Suprapubic skin (tissue), 4 donors: ENCODE results near the gene DERA. TPM values are rescaled to one million over a fixed set of nuclear protein-coding genes. Genes with fewer than 3 reads are reported as not detected.
"Not testable (repeated sequence)": the region's sequence is repeated elsewhere in the genome, so short reads cannot be mapped to it uniquely, and the experiment has no call there.

ENCODE experiments used
- DNase-seq, 2 donors: peaks; one replicate each; pipeline ENCODE4 v3.0.0-alpha.2; 2019; ENCODE audit warnings: low spot score in 2 of 2
- H3K27ac ChIP-seq: fragments of 200-600 bp; sonication (generic); one replicate; pipeline ENCODE4 v1.5.1; 2019
- H3K27me3 ChIP-seq: fragments of 200-600 bp; sonication (generic); one replicate; pipeline ENCODE4 v1.5.1; 2019
- H3K36me3 ChIP-seq: fragments of 200-600 bp; sonication (generic); one replicate; pipeline ENCODE4 v1.5.1; 2019
- H3K4me1 ChIP-seq: fragments of 200-600 bp; sonication (generic); one replicate; pipeline ENCODE4 v1.5.1; 2019
- H3K4me3 ChIP-seq: fragments of 200-600 bp; sonication (generic); one replicate; pipeline ENCODE4 v1.5.1; 2019; ENCODE audit warnings: mild to moderate bottlenecking
- H3K9me3 ChIP-seq: fragments of 200-600 bp; sonication (generic); one replicate; pipeline ENCODE4 v1.5.1; 2019
- CTCF ChIP-seq, 2 donors: fragments of 200-600 bp in 1 of 2; fragments of 450-650 bp in 1 of 2; sonication (generic) in 1 of 2; IDR thresholded peaks; one replicate each; pipeline ENCODE4 v1.5.1; 2016 to 2019; ENCODE audit warnings: antibody characterized with exemption in 2 of 2, mild to moderate bottlenecking in 1 of 2, moderate library complexity in 1 of 2
- EP300 ChIP-seq: sonication (generic); formaldehyde crosslinking; IDR thresholded peaks from one replicate; pipeline ENCODE4 v1.6.1; 2017; ENCODE audit warnings: antibody characterized with exemption
- POLR2A ChIP-seq, 2 donors: fragments of 450-650 bp; IDR thresholded peaks; one replicate each; pipeline ENCODE4 v1.6.1; 2017; ENCODE audit warnings: antibody characterized with exemption in 2 of 2, mild to moderate bottlenecking in 2 of 2, moderate library complexity in 2 of 2
- POLR2AphosphoS5 ChIP-seq, 3 donors: sonication (generic); formaldehyde crosslinking; IDR thresholded peaks; one replicate each; pipeline ENCODE4 v1.6.1; 2017; ENCODE audit warnings: antibody characterized with exemption in 3 of 3
- WGBS: methylation state at CpG from one replicate; pipeline ENCODE4 v1.1.5; 2018; 5-methylcytosine and 5-hydroxymethylcytosine counted together
- total RNA-seq, 4 donors: library from RNA; depleted of rRNA; stranded (reverse); fragments of >200 nt; gene quantifications; one replicate each; pipeline ENCODE4 v1.1.0, GENCODE V29; 2016

The DERA gene
- total RNA-seq, 4 donors from 2014 or later: 32.2 to 39.4 (median 34.2) TPM

GRCh38 chr12:15868186-15868585 is 42.9 kb upstream of the DERA start:
- Histone ChIP-seq H3K4me1 (no peaks in the 10 kb centered on the region), H3K9me3 (no peaks in the 10 kb centered on the region), H3K27me3 (no peaks in the 10 kb centered on the region), H3K36me3 (no peaks in the 10 kb centered on the region), H3K27ac (no peak overlapping the region), H3K4me3 (no peak overlapping the region)
- no peak for TF ChIP-seq EP300
- TF ChIP-seq POLR2A (IDR thresholded peaks at IDR 0.05): no peak
- no peak for TF ChIP-seq POLR2AphosphoS5 (IDR thresholded peaks at IDR 0.05)
- no peak for TF ChIP-seq CTCF (IDR thresholded peaks at IDR 0.05)
- DNase-seq: no peak
- 86% methylated on average over 3 of the region's 3 CpGs for WGBS

- H3K9me3 ChIP-seq: no peaks in the 10 kb centered on the region
- H3K4me1 ChIP-seq: no peaks in the 10 kb centered on the region
- H3K4me3 ChIP-seq: no peak overlapping the region
- no peaks in the 10 kb centered on the region for H3K36me3 ChIP-seq
- TF ChIP-seq POLR2AphosphoS5 (IDR thresholded peaks at IDR 0.05) (no peak), POLR2A (IDR thresholded peaks at IDR 0.05) (no peak), CTCF (IDR thresholded peaks at IDR 0.05) (no peak), EP300 (no peak)
- 97% methylated on average over 4 of the region's 4 CpGs for WGBS
- no peak overlapping the region for H3K27ac ChIP-seq
- H3K27me3 ChIP-seq: no peaks in the 10 kb centered on the region
- no peak for DNase-seq
Observed at GRCh38 chr12:15873556-15873955, 37.6 kb upstream of the DERA start.

- H3K27me3 ChIP-seq, H3K36me3 ChIP-seq, H3K27ac ChIP-seq, H3K4me3 ChIP-seq, DNase-seq, H3K4me1 ChIP-seq, H3K9me3 ChIP-seq: not testable (repeated sequence)
- WGBS: no CpG with 5 or more reads among the region's 20 CpGs
Observed at GRCh38 chr12:15874556-15875145, 36.5 kb upstream of the DERA start.

GRCh38 chr12:15875863-15876262 is 35.3 kb upstream of the DERA start:
- Histone ChIP-seq H3K27me3 (no peaks in the 10 kb centered on the region), H3K4me3 (no peak overlapping the region), H3K36me3 (no peaks in the 10 kb centered on the region), H3K4me1 (no peaks in the 10 kb centered on the region), H3K27ac (no peak overlapping the region), H3K9me3 (no peaks in the 10 kb centered on the region)
- DNase-seq: no peak
- TF ChIP-seq POLR2A (IDR thresholded peaks at IDR 0.05): no peak
- no peak for TF ChIP-seq POLR2AphosphoS5 (IDR thresholded peaks at IDR 0.05)
- no peak for TF ChIP-seq EP300
- no peak for TF ChIP-seq CTCF (IDR thresholded peaks at IDR 0.05)
- WGBS: 100% methylated on average over 1 of the region's 1 CpG

- Histone ChIP-seq H3K36me3 (no peaks in the 10 kb centered on the region), H3K4me1 (peaks cover 17% of the 10 kb centered on the region), H3K27me3 (no peaks in the 10 kb centered on the region), H3K27ac (no peak overlapping the region), H3K4me3 (no peak overlapping the region), H3K9me3 (no peaks in the 10 kb centered on the region)
- DNase-seq: no peak
- TF ChIP-seq POLR2A (IDR thresholded peaks at IDR 0.05) (no peak), EP300 (no peak), CTCF (IDR thresholded peaks at IDR 0.05) (no peak), POLR2AphosphoS5 (IDR thresholded peaks at IDR 0.05) (no peak)
- 87% methylated on average over 3 of the region's 3 CpGs for WGBS
Observed at GRCh38 chr12:15879413-15879812, 31.7 kb upstream of the DERA start.

- no peak overlapping the region for H3K27ac ChIP-seq
- TF ChIP-seq POLR2AphosphoS5 (IDR thresholded peaks at IDR 0.05) (no peak), EP300 (no peak), CTCF (IDR thresholded peaks at IDR 0.05) (no peak), POLR2A (IDR thresholded peaks at IDR 0.05) (no peak)
- 98% methylated on average over 3 of the region's 3 CpGs for WGBS
- DNase-seq: no peak
- H3K4me3 ChIP-seq: no peak overlapping the region
- H3K4me1 ChIP-seq: peaks cover 23% of the 10 kb centered on the region
- H3K27me3 ChIP-seq: no peaks in the 10 kb centered on the region
- no peaks in the 10 kb centered on the region for H3K9me3 ChIP-seq
- no peaks in the 10 kb centered on the region for H3K36me3 ChIP-seq
Observed at GRCh38 chr12:15880721-15881120, 30.4 kb upstream of the DERA start.
